Fibroblast of skin of left biceps (primary cell): ENCODE data around the gene CCDC152.

Experiments
- DNase-seq, 2 experiments: peaks; one replicate each; pipeline ENCODE4 v3.0.0-alpha.2; 2013; ENCODE audit warnings: low read depth in 2 of 2

The CCDC152 gene

DNA sequence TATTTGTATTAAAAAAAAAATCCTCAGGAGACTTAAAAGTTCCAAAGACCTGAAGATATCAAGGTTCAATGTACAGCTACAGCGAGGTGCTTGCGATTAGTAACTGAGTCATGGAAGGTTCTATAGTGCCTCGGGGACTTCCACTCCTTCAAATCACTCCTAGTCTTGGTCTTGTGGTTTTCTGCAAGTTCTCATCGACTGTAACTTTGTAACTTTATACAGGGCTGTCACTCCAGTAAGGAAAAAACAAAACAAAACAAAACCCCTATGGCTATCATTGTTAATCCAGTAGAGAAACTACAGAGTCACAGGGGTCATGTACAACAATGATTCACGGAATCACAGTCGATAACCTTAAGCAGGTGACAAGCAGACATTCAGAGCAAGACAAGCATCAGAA, 94.9 kb downstream of the CCDC152 start:
- no peak for DNase-seq
